ENCODE data around the gene METAP2.
"Not testable (repeated sequence)": the region's sequence is repeated elsewhere in the genome, so short reads cannot be mapped to it uniquely, and the experiment has no call there.

Gene METAP2

DNA sequence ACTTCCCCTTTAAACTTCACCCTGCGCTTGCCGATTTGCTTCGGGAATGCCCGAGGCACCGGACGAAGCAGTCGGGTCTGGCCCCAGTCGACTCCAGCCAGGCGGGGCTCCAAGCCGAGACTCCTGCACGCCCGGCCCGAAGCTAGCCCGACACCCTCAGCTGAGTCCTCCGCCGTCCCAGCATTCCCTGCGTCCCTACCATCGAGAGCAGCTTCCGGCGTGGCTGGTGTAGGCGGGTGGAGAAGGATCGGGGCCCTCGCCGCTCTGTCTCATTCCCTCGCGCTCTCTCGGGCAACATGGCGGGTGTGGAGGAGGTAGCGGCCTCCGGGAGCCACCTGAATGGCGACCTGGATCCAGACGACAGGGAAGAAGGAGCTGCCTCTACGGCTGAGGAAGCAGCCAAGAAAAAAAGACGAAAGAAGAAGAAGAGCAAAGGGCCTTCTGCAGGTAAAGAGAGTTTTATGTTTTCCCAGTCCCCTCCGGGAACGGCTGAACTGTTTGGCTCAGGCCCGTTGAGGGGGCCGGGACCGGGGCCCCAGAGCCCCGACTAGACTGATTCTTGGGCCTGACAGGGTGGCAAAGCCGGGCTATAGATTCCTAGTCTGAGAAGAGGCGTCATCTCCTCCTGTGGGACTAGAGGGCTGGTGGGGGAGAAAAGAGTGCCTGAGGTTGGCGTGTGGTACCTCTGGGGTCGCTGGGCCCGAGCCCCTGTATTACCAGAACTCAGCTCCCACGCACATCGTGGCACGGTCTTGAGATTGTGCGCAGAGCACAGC is at the start of gene METAP2:
TSS of gene METAP2 (plus strand) at position 269 of the 776 bp plus-strand sequence. CDS start at position 297, 28 bp downstream.
- peak; percentile 92 for DNase-seq

DNA sequence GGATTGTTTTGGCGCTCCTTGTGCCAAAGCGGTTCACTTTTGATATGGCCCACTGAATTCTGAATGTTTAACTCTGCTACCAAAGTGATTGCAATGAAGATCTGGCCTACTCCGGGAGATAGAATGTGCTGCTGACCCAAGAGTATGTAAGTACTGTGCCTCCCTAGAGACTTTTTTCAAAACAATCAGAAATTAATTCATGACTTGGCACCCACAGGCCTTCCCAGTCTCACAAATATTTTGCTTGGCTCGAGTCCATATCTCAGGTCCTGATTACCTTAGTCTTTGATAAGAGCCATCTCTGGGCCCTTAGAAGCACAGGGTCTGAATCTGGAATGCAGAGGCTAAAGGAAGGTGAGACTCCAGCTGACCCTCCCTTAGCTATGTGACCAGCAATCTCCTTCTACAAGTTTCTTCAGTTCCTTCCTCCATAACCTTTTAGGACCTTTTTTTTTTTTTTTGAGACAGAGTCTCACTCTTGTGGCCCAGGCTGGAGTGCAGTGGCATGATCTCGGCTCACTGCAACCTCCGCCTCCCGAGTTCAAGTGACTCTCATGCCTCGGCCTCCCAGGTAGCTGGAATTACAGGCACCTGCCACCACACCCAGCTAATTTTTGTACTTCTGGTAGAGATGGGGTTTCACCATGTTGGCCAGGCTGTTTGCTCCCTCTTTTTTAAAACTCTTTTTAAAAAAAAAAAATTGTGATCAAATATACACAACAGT is 49.5 kb upstream of the METAP2 start:
- DNase-seq = no peak

DNA sequence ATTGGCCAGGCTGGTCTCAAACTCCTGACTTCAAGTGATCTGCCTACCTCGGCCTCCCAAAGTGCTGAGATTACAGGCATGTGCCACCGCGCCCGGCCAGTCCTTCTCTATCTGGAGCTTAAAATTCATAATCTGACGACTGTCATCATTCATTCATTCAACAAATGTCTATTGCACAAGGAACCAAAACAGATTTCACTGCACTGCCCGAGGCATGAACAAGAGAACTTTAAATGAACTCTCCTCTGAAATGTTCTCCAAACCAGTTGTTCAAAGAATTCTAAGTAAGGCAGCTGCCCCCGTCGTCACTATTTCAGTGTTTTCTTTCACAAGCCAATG is 44.8 kb upstream of the METAP2 start:
- DNase-seq = no peak

DNA sequence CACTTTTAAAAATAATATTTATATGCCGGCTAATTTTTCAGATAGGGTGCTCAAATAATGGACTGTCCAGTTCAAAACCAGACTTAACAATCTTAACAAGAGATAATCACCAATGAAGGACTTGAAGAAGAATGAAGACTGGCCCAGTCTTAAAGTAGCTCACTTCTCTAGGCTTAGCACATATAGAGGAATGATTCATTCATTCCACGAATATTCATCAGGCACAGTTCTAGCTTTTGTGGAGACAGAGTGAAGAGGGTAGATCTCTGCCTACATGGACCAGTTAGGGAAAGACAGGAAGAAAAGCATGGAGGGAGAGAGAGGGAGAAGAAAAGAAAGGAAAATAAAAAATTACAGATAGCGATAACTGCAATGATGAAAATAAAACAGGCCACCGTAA is 42.8 kb upstream of the METAP2 start:
- DNase-seq = no peak

DNA sequence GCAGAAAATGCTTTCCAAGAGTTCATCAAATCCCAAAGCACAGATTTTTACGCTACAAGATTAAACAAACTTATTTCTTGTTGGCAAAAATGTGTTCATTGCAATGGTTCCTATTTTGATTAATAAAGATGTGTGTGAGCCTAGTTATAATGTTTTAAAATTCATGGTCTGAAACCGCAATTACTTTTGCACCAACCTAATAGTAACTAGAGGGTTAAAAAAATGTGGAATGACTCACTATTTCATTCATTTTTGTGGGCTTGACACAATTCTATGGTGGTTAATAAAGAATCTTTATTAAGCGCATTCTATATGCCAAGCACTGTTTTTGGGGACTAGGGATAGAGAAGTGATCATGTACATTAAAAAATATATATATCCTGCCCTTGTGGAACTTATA is 38.6 kb upstream of the METAP2 start:
- no peak for DNase-seq

DNA sequence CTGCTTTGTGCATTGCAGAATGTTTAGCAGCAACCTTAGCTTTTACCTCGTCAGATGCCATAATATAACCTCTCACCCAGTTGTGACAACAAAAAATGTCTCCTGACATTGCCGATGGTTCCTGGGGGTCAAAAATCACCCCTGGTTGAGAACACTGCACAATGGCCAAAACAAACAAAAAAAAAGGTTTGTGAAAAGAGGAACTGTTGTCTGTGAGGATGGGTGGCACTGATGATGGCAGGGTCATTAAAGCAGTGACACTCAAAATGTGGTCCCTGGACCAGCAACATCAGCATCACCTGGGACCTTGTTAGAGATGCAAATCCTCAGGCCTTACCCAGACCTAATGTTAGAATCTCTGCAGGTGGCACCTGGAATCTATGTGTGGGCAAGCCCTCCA is 36.4 kb upstream of the METAP2 start:
- no peak for DNase-seq

DNA sequence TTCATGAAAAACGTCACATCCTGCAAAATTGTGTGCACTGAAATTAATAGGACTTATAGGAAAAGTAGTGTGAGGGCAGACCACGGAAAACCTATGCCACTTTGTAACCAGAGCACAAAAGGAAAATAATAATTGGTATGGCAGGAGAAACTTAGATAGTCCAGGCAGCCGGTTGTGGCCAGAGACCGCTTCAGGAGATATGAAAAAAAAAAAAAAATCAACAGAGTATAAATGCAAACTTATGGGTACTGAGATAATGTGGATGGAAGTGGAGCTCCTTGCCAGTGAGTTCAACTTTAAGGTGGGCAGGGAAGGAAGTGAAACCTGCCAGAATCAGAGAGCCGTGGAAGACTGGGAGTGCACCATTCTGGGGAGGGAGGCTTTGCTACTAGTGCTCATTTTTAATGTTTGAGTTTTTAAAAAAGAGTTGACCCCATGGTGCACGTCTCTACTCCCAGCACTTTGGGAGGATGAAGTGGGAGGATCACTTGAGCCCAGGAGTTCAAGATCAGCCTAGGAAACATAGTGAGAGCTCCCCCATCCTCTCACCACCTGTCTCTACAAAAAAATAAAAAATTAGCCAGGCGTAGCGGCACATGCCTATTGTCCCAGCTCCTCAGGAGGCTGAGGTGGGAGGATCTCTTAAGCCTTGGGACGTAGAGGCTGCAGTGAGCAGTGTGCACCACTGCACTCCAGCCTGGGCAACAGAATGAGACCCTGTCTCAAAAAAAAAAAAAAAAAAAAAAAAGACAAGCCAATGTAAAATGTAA is 34.3 kb upstream of the METAP2 start:
- DNase-seq = no peak

DNA sequence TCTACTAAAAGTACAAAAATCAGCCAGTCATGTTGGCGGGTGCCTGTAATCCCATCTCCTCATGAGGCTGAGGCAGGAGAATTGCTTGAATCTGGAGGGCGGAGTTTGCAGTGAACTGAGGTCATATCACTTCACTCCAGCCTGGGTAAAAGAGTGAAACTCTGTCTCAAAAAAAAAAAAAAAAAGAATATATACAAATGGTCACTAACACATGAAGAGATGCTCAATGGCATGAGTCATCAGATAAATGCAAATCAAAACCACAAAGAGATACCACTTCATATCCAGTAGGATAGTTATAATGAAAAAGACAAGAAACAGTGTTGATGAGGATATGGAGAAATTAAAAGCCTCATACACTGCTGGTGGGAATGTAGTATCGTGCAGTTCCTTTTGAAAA is 33.6 kb upstream of the METAP2 start:
- DNase-seq = no peak

DNA sequence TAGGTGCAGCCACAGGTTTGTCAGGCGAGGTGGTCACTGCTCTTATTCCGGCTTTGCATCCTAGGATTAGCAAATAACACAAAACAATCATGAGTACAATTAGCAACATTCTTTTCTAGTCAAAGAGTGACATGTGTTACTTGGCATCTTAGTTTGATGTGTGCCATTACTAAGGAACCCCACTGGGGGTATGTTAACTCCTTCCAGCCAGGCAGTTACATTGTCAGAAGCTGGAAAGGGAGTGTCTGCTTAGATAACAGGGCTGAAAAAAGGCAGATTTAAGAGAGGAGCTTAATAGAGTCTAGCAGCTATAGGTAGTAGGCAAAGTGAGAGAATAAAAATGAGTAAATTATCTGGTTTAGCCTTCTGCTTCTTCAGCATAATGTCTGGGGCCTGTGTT is 30.5 kb upstream of the METAP2 start:
- DNase-seq = no peak

DNA sequence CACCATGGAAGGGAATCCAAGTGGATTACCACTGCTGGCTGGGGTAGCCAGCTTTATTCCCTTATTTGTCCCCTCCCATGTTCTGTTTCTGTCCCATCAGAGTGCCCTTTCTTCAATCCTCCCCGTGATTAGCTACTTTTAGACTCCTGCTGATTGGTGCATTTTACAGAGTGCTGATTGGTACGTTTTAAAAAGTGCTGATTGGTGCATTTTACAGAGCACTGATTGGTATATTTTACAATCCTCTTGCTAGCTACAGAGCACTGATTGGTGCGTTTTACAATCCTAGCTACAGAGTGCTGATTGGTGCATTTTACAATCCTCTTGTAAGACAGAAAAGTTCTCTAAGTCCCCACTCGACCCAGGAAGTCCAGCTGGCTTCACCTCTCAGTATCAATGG is 28.9 kb upstream of the METAP2 start:
- DNase-seq = not testable (repeated sequence)

DNA sequence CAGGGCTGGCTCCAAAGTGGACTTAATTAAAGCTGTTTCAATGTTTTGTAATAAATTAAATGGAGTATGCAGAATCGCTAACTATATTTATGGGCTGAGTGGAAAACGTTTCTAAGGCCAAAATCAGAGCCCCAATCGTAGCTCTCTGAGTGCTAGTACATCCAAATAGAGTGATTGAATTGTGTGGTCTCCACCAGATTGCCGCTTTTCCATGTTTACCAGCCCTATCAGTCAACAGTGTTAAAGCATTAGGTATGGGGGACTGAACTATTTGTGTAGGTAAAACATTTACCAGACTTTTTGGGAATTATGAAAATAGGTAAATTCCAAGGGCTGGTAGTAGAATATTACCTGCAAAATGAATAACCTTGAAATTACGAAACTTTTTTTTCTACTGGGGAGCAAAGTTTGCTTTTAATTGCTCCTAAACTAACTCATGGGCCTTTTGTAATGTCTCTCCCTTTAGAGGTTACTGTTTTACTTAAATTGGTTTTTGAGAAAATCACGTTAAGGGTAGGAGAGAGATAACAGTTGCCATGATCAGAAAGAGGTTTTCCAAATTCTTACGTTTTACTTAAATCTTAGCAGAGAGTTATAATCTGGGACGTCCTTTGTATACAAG is 28.0 kb upstream of the METAP2 start:
- no peak for DNase-seq

DNA sequence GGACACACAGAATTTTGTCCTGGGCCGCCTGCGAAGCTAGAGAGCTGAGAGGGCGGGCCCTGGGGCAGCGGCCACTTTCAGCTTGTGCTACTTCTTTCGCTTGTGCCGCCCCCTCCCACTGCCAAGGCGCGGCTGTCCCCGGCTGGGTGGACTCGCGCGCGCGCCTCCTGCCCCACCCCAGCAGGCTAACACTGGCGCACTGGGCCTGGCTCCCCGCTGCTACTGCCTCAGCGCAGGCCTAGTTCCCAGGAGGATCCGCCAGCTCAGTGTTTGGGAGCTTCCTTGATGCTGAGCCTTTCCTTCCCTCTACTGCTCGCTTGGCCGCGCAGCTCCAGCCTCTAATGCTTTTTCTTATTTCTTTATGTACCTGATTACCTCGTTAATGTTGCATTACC is 27.4 kb upstream of the METAP2 start:
- no peak for DNase-seq

DNA sequence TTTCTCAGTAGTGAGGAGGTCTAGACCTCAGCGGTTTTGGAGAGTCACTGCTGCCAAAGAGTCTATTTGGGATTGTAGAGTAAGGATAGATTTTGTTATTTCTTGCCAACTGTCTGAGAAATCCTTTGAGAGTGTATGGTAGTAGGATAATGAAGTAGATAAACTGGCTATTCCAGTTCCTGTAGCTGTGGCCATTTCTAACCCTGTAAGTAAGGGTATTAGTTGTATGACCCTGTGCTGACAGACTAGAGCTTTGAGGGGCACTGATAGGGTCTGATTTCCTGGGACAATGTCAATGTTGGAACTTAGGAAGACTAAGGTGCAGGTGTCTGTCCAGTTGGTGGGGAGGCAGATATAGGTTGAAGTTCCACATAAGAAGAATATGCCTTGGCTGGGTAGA is 24.3 kb upstream of the METAP2 start:
- not testable (repeated sequence) for DNase-seq

DNA sequence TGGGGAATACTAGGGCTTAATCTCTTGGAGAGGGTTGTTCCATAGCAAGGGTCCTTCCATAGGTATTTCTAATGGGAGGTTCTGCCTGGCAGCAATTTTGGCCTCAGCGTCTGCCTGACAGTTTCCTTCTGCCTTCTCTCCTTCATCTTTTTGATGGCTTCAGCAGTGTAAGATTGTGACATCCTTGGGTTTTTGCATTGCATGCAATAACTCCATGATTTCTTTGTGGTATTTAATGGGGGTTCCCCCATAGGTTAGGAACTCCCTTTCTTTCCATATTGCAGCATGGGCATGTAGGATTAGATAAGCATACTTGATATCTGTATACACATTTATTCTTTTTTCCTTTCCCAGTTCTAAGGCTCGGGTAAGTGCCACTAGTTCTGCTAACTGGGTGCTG is 21.5 kb upstream of the METAP2 start:
- DNase-seq = not testable (repeated sequence)

DNA sequence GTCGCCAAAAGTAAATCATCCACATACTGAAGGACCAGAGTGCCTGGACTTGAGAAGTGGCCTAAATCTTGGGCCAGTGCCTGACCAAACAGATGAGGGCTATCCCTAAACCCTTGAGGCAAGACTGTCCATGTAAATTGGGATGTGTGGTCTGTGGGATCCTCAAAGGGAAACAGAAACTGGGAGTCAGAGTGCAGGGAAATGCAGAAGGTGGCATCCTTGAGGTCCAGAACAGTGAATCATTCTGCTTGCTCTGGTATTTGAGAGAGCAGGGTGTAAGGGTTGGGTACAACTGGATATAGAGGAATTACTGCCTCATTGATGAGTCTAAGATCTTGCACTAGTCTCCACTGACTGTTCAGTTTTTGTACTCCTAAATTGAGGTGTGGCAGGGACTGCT is 20.1 kb upstream of the METAP2 start:
- not testable (repeated sequence) for DNase-seq

DNA sequence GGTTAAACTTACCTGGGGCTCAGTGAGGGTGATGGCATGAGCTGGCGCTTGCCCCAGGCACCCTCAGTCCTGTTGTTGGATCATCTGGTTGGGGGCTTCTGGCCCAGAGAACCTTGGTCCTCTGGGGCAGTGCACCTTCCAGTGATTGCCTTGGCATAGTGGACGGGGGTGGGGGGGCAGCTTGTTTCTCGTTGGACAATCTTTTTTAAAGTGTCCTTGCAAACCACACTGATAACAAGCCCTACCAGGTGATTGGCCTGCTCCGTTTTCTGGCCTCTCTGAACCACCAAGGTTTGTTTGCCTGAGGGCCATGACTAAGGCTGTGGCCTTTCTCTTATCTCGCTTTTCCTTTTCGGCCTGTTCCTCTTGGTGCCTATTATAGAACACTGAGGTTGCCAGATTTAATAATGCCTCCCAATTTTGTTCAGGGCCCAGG is 19.2 kb upstream of the METAP2 start:
- DNase-seq = not testable (repeated sequence)

DNA sequence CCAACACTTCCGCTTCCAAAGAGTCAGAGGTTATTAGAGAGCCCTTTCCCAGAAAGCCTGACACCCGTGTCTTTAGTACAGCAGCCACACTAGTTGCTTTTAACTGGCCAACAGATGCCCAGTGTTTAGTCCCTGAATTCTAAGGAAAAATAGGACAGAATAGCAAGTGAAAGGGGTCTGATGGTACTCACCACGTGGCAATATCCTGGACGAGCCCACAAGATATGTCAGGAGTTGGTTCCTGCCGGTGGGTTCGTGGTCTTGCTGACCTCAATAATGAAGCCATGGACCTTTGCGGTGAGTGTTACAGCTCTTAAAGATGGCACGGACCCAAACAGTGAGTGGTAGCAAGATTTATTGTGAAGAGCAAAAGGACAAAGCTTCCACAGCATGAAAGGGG is 16.3 kb upstream of the METAP2 start:
- DNase-seq = not testable (repeated sequence)

DNA sequence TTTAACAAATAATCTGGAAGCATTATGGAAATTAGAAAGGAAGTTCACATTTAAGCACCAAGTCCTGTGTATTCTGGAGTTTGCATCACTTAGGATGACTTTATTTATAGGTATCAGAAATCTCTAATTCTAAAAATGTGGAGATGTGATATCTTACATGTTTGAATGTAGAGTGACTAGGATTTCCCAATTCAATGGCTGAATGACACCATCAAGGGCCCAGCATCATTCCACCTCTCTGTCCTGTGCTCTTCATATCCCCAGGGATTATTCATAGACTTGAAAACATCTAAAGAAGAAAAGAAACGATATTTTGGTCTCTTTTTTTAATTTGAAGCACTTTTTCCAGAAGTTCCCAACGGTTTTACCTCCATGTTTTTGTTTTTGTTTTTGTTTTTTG is 15.2 kb upstream of the METAP2 start:
- DNase-seq = no peak

DNA sequence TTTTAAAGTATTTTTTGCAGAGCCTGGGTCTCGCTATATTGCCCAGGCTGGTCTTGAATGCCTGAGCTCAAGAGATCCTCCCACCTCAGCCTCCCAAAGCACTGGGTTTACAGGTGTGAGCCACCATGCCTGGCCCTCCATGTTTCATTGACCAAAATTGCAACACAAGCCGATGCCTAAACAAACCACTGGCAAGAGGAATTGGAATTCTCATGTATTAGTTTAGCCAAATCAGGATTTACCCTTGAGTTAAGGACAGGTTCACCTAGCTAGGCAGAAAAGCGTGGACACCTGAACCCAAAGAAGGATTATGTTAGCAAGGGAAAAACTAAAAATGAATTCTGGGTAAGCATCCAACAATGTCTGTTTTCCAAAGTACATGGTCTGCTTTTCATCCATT is 14.6 kb upstream of the METAP2 start:
- DNase-seq = no peak

DNA sequence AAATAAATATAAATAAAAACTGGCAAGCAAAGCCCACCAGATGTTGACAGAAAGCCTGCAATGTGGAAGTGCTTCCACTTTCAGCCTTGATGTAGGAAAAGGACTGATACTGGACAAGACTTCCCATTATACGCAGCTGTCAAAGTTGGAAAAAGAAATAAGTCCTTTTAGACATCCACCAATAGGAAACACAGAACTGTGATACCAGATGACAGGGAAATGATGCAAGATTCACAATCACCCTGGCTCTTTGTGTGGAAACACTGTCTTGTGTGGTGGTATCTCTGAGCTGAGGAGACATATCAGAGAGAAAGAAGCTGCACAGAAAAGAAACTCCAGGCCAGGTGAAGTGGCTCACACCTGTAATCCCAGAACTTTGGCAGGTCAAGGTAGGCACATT is 13.8 kb upstream of the METAP2 start:
- no peak for DNase-seq

DNA sequence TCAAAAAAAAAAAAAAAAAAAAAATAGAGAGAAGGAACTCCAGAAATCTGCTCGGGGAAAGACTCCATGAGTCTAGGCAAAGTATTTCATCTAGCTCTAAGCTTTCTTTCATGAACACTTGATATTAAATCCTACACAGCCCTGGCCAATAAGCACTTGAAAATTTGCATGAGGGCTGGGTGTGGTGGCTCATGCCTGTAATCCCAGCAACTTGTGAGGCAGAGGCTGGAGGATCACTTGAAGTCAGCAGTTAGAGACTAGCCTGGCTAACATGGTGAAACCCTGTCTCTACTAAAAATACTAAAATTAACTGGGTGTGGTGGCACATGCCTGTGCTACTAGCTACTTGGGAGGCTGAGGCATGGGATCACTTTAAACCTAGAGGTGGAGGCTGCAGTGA is 13.1 kb upstream of the METAP2 start:
- no peak for DNase-seq

DNA sequence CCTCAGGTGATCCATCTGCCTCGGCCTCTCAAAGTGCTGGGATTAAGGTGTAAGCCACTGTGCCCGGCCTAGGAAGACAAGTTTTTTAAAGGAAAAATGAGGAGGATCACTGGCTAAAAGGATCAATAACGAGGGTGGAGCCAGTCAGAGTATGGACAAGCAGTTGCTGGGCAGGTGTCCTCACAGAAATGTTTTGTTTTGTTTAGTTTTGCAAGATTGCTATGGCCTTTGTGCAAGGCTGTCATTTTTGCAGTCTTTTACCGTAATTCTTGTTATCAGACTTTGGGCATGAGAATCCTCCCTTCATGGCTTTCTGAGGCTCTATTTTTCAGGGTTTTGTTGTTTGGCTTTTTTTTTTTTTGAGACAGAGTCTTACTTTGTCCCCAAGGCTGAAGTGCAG is 11.9 kb upstream of the METAP2 start:
- DNase-seq = no peak

DNA sequence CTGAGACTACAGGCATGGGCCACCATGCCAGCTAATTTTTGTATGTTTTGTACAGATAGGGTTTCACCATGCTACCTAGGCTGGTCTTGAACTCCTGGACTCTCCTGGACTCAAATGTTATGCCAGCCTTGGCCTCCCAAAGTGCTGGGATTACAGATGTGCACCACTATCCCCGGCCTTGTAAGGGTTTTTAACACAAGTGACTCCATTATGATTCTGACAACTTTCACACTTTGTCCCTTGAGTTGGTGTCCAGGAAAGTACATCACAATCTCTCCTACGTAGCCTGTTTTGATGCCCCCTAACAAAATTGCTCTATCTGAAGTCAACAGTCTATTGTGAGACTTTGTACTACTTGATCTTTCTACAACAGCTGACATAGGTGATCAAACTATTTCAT is 11.4 kb upstream of the METAP2 start:
- DNase-seq = no peak
